Measurements from ENCODE around the gene S100PBP.
A peak's percentile ranks its signal among the peaks of the same experiment; 100 is the strongest.
"Not testable (repeated sequence)": the region's sequence is repeated elsewhere in the genome, so short reads cannot be mapped to it uniquely, and the experiment has no call there.

The S100PBP gene

GRCh38 chr1:32804460-32804859, 13.0 kb upstream of the S100PBP start:
- not testable (repeated sequence) for H3K9me3 Mint-ChIP-seq, H3K27me3 Mint-ChIP-seq, H3K4me3 Mint-ChIP-seq, ATAC-seq, DNase-seq, H3K27ac Mint-ChIP-seq
- Mint-ChIP-seq H3K36me3 (ENCODE audit: low read depth) (peaks cover 66% of the 10 kb centered on the region), H3K4me1 (peaks cover 43% of the 10 kb centered on the region)

- ATAC-seq = no peak
- Mint-ChIP-seq H3K4me1 (peaks cover 27% of the 10 kb centered on the region), H3K27me3 (no peaks in the 10 kb centered on the region), H3K27ac (no peak overlapping the region), H3K4me3 (no peak overlapping the region), H3K9me3 (no peaks in the 10 kb centered on the region), H3K36me3 (ENCODE audit: low read depth) (peaks cover 68% of the 10 kb centered on the region)
- DNase-seq = no peak
Measured at GRCh38 chr1:32806290-32806689, 11.2 kb upstream of the S100PBP start.

- peaks cover 26% of the 10 kb centered on the region for H3K4me1 Mint-ChIP-seq
- H3K4me3 Mint-ChIP-seq = no peak overlapping the region
- H3K27ac Mint-ChIP-seq = no peak overlapping the region
- H3K36me3 Mint-ChIP-seq (ENCODE audit: low read depth) = peaks cover 75% of the 10 kb centered on the region
- DNase-seq = no peak
- no peak for ATAC-seq
- H3K27me3 Mint-ChIP-seq = no peaks in the 10 kb centered on the region
- H3K9me3 Mint-ChIP-seq = no peaks in the 10 kb centered on the region
Measured at GRCh38 chr1:32806910-32807523, 10.4 kb upstream of the S100PBP start.

- Mint-ChIP-seq H3K4me3 (no peak overlapping the region), H3K4me1 (peaks cover 26% of the 10 kb centered on the region), H3K36me3 (ENCODE audit: low read depth) (peaks cover 72% of the 10 kb centered on the region), H3K9me3 (no peaks in the 10 kb centered on the region), H3K27me3 (no peaks in the 10 kb centered on the region), H3K27ac (no peak overlapping the region)
- DNase-seq (no peak), ATAC-seq (no peak)
Measured at GRCh38 chr1:32808580-32808979, 8.9 kb upstream of the S100PBP start.

GRCh38 chr1:32810358-32810757, 7.1 kb upstream of the S100PBP start:
- no peak overlapping the region for H3K4me3 Mint-ChIP-seq
- H3K9me3 Mint-ChIP-seq = no peaks in the 10 kb centered on the region
- peaks cover 80% of the 10 kb centered on the region for H3K36me3 Mint-ChIP-seq (ENCODE audit: low read depth)
- no peaks in the 10 kb centered on the region for H3K27me3 Mint-ChIP-seq
- no peak for ATAC-seq
- peaks cover 44% of the 10 kb centered on the region for H3K4me1 Mint-ChIP-seq
- no peak for DNase-seq
- H3K27ac Mint-ChIP-seq = no peak overlapping the region

- ATAC-seq (no peak), DNase-seq (no peak)
- H3K27ac Mint-ChIP-seq = no peak overlapping the region
- H3K4me3 Mint-ChIP-seq = no peak overlapping the region
- peaks cover 77% of the 10 kb centered on the region for H3K36me3 Mint-ChIP-seq (ENCODE audit: low read depth)
- H3K4me1 Mint-ChIP-seq = peaks cover 48% of the 10 kb centered on the region
- H3K27me3 Mint-ChIP-seq = no peaks in the 10 kb centered on the region
- no peaks in the 10 kb centered on the region for H3K9me3 Mint-ChIP-seq
Measured at GRCh38 chr1:32811265-32811664, 6.2 kb upstream of the S100PBP start.

GRCh38 chr1:32811917-32812316, 5.5 kb upstream of the S100PBP start:
- H3K4me3 Mint-ChIP-seq = no peak overlapping the region
- ATAC-seq = no peak
- no peak overlapping the region for H3K27ac Mint-ChIP-seq
- no peak for DNase-seq
- H3K4me1 Mint-ChIP-seq = peaks cover 52% of the 10 kb centered on the region
- no peaks in the 10 kb centered on the region for H3K9me3 Mint-ChIP-seq
- H3K27me3 Mint-ChIP-seq = no peaks in the 10 kb centered on the region
- peaks cover 76% of the 10 kb centered on the region for H3K36me3 Mint-ChIP-seq (ENCODE audit: low read depth)

GRCh38 chr1:32813941-32814739, 3.3 kb upstream of the S100PBP start:
- Mint-ChIP-seq H3K4me1 (peaks cover 58% of the 10 kb centered on the region), H3K9me3 (no peaks in the 10 kb centered on the region), H3K27me3 (no peaks in the 10 kb centered on the region), H3K36me3 (ENCODE audit: low read depth) (peaks cover 66% of the 10 kb centered on the region), H3K4me3 (peak overlapping the region; percentile 97), H3K27ac (peak overlapping the region; percentile 67)
- DNase-seq (no peak), ATAC-seq (no peak)

GRCh38 chr1:32816676-32817158, 736 bp upstream of the S100PBP start:
- no peaks in the 10 kb centered on the region for H3K27me3 Mint-ChIP-seq
- H3K36me3 Mint-ChIP-seq (ENCODE audit: low read depth) = peaks cover 45% of the 10 kb centered on the region
- peak overlapping the region; percentile 96 for H3K27ac Mint-ChIP-seq
- H3K9me3 Mint-ChIP-seq = no peaks in the 10 kb centered on the region
- DNase-seq = no peak
- peaks cover 63% of the 10 kb centered on the region for H3K4me1 Mint-ChIP-seq
- H3K4me3 Mint-ChIP-seq = peak overlapping the region; percentile 97
- ATAC-seq = peak; percentile 12

- peak; percentile 3 for ATAC-seq
- peaks cover 40% of the 10 kb centered on the region for H3K36me3 Mint-ChIP-seq (ENCODE audit: low read depth)
- H3K4me3 Mint-ChIP-seq = peak overlapping the region; percentile 97
- no peaks in the 10 kb centered on the region for H3K27me3 Mint-ChIP-seq
- peaks cover 53% of the 10 kb centered on the region for H3K4me1 Mint-ChIP-seq
- peak; percentile 50 for DNase-seq
- peak overlapping the region; percentile 96 for H3K27ac Mint-ChIP-seq
- no peaks in the 10 kb centered on the region for H3K9me3 Mint-ChIP-seq
Measured at GRCh38 chr1:32817815-32818786, 648 bp downstream of the S100PBP start.

GRCh38 chr1:32818804-32819541, 1.5 kb downstream of the S100PBP start:
- no peaks in the 10 kb centered on the region for H3K27me3 Mint-ChIP-seq
- H3K4me3 Mint-ChIP-seq = peak overlapping the region; percentile 97
- peak overlapping the region; percentile 83 for H3K27ac Mint-ChIP-seq
- peaks cover 32% of the 10 kb centered on the region for H3K36me3 Mint-ChIP-seq (ENCODE audit: low read depth)
- no peak for ATAC-seq
- no peak for DNase-seq
- no peaks in the 10 kb centered on the region for H3K9me3 Mint-ChIP-seq
- H3K4me1 Mint-ChIP-seq = peaks cover 44% of the 10 kb centered on the region

GRCh38 chr1:32825181-32825580, 7.7 kb downstream of the S100PBP start:
- H3K36me3 Mint-ChIP-seq (ENCODE audit: low read depth) = peaks cover 45% of the 10 kb centered on the region
- no peak for ATAC-seq
- H3K4me1 Mint-ChIP-seq = peaks cover 13% of the 10 kb centered on the region
- no peak overlapping the region for H3K4me3 Mint-ChIP-seq
- no peak for DNase-seq
- H3K27ac Mint-ChIP-seq = no peak overlapping the region
- no peaks in the 10 kb centered on the region for H3K27me3 Mint-ChIP-seq
- H3K9me3 Mint-ChIP-seq = no peaks in the 10 kb centered on the region

- ATAC-seq (no peak), DNase-seq (no peak)
- H3K9me3 Mint-ChIP-seq = no peaks in the 10 kb centered on the region
- H3K4me1 Mint-ChIP-seq = peaks cover 7% of the 10 kb centered on the region
- H3K27ac Mint-ChIP-seq = no peak overlapping the region
- H3K4me3 Mint-ChIP-seq = no peak overlapping the region
- no peaks in the 10 kb centered on the region for H3K27me3 Mint-ChIP-seq
- peaks cover 49% of the 10 kb centered on the region for H3K36me3 Mint-ChIP-seq (ENCODE audit: low read depth)
Measured at GRCh38 chr1:32828341-32828740, 10.9 kb downstream of the S100PBP start.

Measured in activated naive CD8-positive, alpha-beta T cell treated with anti-CD3 and anti-CD28 coated beads, Interleukin-2, amount 50 U/mL, for 24 hours (primary cell).